NT2/D1 (cell line): ENCODE data around the gene H2BK1.

Experiments
- DNase-seq: peaks from one replicate; pipeline ENCODE4 v3.0.0-alpha.2; 2011; ENCODE audit warnings: low read depth, low spot score
- H3K27me3 ChIP-seq: 2 replicates; pipeline ENCODE4 v1.6.0; 2011; ENCODE audit warnings: mild to moderate bottlenecking; ENCODE audit not compliant: insufficient read length, insufficient read depth
- H3K36me3 ChIP-seq: 2 replicates; pipeline ENCODE4 v1.6.1; 2011; ENCODE audit warnings: mild to moderate bottlenecking, low read length, mixed read lengths; ENCODE audit not compliant: insufficient read depth, insufficient read length
- H3K4me1 ChIP-seq: 2 replicates; pipeline ENCODE4 v1.5.1; 2011; ENCODE audit not compliant: insufficient read depth, insufficient read length
- H3K4me3 ChIP-seq: 2 replicates; pipeline ENCODE4 v1.5.1; 2011; ENCODE audit warnings: low read depth; ENCODE audit not compliant: insufficient read length
- H3K9ac ChIP-seq: 2 replicates; pipeline ENCODE4 v1.6.0; 2011; ENCODE audit warnings: low read depth; ENCODE audit not compliant: insufficient read length
- H3K9me3 ChIP-seq: 2 replicates; pipeline ENCODE4 v1.5.1; 2011; ENCODE audit warnings: mild to moderate bottlenecking, low read length; ENCODE audit not compliant: insufficient read depth
- SUZ12 ChIP-seq: IDR thresholded peaks from 2 replicates; pipeline ENCODE4 v1.6.1; 2011; ENCODE audit not compliant: insufficient read length, insufficient read depth; ENCODE audit errors: extremely low read depth
- YY1 ChIP-seq: IDR thresholded peaks from 2 replicates; pipeline ENCODE4 v1.6.1; 2011; ENCODE audit not compliant: insufficient read length, insufficient read depth
- ZNF274 ChIP-seq: IDR thresholded peaks from 2 replicates; pipeline ENCODE4 v1.6.1; 2011; ENCODE audit warnings: mild to moderate bottlenecking, low read depth, low read length

H2BK1 gene

GRCh38 chr7:151212626-151213025 lies 2.3 kb upstream of the H2BK1 start:
- no peaks in the 10 kb centered on the region for H3K9me3 ChIP-seq
- H3K36me3 ChIP-seq: peaks cover 63% of the 10 kb centered on the region
- DNase-seq: no peak
- H3K9ac ChIP-seq: no peak overlapping the region
- TF ChIP-seq ZNF274: no peak
- TF ChIP-seq SUZ12: no peak
- no peak for TF ChIP-seq YY1
- H3K4me3 ChIP-seq: no peak overlapping the region
- H3K4me1 ChIP-seq: no peaks in the 10 kb centered on the region
- H3K27me3 ChIP-seq: no peaks in the 10 kb centered on the region

DNA sequence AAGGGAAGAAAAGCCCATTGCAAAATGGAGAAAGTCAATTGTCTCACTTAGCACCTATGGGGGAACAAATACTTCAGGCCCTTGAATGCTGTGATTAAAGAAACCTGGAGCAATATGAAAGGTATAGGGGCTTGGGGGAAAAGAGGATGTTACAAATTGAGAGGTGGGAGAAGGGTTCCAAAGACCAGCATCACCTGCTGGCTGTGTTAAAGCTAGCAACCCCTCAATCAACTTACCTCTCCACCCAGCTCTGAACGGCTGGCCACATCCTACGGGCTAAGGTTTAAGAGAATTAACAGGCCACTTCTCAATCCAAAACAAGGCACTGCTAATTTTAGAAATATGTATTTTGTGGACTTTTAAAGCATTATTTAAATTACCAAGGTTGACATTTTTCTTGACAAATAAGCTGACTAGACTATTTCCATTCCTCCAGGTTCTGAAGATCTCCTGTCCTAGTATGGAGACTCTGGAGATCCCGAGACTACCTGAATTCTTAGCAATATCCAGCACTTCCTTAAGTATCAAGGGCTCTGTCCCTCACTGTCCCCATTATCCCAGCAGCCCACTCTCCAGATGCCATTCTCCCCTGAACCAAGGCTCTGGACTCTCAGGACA lies 976 bp upstream of the H2BK1 start:
- no peaks in the 10 kb centered on the region for H3K9me3 ChIP-seq
- DNase-seq: no peak
- H3K36me3 ChIP-seq: peaks cover 50% of the 10 kb centered on the region
- H3K27me3 ChIP-seq: no peaks in the 10 kb centered on the region
- TF ChIP-seq YY1 (no peak), SUZ12 (no peak), ZNF274 (no peak)
- no peak overlapping the region for H3K4me3 ChIP-seq
- no peaks in the 10 kb centered on the region for H3K4me1 ChIP-seq
- H3K9ac ChIP-seq: no peak overlapping the region

DNA sequence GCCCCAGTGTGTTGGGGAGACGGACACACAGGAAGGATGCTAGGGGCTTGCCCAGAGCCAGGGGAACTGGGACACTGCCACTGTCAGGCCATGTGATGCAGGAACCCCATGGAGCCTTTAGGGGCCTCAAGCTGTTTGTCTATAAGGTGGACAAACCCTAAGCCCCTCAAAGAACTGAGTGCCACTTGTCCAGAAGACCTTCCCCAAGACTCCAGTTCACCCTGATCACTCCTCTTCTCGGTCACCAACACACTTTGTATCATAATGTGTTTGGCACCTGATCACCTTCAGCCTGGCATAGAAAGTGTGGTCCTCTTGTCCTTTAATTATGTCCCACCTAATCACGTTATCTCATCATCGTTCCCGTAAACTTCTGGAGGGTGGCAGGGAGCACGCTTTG lies 700 bp downstream of the H2BK1 start:
- no peak overlapping the region for H3K4me3 ChIP-seq
- H3K36me3 ChIP-seq: peaks cover 33% of the 10 kb centered on the region
- H3K4me1 ChIP-seq: no peaks in the 10 kb centered on the region
- no peak overlapping the region for H3K9ac ChIP-seq
- DNase-seq: no peak
- H3K27me3 ChIP-seq: no peaks in the 10 kb centered on the region
- TF ChIP-seq ZNF274 (no peak), YY1 (no peak), SUZ12 (no peak)
- no peaks in the 10 kb centered on the region for H3K9me3 ChIP-seq

- Histone ChIP-seq H3K9me3 (no peaks in the 10 kb centered on the region), H3K9ac (no peak overlapping the region), H3K4me1 (no peaks in the 10 kb centered on the region), H3K36me3 (peaks cover 21% of the 10 kb centered on the region), H3K27me3 (no peaks in the 10 kb centered on the region), H3K4me3 (no peak overlapping the region)
- no peak for DNase-seq
- TF ChIP-seq SUZ12: no peak
- no peak for TF ChIP-seq YY1
- no peak for TF ChIP-seq ZNF274
Observed at GRCh38 chr7:151208253-151208862, 1.9 kb downstream of the H2BK1 start.

- H3K9ac ChIP-seq: no peak overlapping the region
- no peaks in the 10 kb centered on the region for H3K27me3 ChIP-seq
Observed at GRCh38 chr7:151207804-151208203, 2.5 kb downstream of the H2BK1 start.

DNA sequence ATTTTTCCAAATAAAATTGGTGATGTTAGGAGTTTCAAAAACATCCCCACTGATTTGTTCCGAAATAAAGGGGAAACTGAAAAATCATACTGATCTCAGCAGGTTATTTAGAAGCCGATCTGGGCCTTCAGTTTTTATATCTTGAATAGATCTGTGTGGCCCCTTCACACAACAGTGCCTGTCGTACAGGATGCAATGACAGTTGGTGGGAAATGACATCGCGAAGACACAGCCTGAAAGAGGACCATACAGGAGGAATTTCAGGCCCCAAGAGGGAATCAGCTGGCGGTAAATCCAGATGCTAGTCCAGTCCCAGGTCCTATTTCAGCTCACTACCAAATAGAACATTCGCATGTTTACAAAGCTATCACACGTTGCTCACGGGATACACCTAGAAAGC lies 3.0 kb downstream of the H2BK1 start:
- TF ChIP-seq ZNF274 (no peak), YY1 (no peak), SUZ12 (no peak)
- DNase-seq: no peak
- Histone ChIP-seq H3K9me3 (no peaks in the 10 kb centered on the region), H3K36me3 (peaks cover 11% of the 10 kb centered on the region), H3K27me3 (no peaks in the 10 kb centered on the region), H3K4me3 (no peak overlapping the region), H3K9ac (no peak overlapping the region), H3K4me1 (no peaks in the 10 kb centered on the region)

More at GRCh38 chr7:151207804-151208203, 2.5 kb downstream of the H2BK1 start:
- Histone ChIP-seq H3K9me3 (no peaks in the 10 kb centered on the region), H3K4me1 (no peaks in the 10 kb centered on the region), H3K4me3 (no peak overlapping the region), H3K36me3 (peaks cover 16% of the 10 kb centered on the region)
- no peak for DNase-seq
- TF ChIP-seq YY1 (no peak), ZNF274 (no peak), SUZ12 (no peak)

- H3K4me3 ChIP-seq: no peak overlapping the region
- DNase-seq: no peak
- H3K27me3 ChIP-seq: no peaks in the 10 kb centered on the region
- TF ChIP-seq YY1: no peak
- no peak for TF ChIP-seq ZNF274
- no peak for TF ChIP-seq SUZ12
- H3K9me3 ChIP-seq: no peaks in the 10 kb centered on the region
- peaks cover 7% of the 10 kb centered on the region for H3K36me3 ChIP-seq
- no peak overlapping the region for H3K9ac ChIP-seq
- no peaks in the 10 kb centered on the region for H3K4me1 ChIP-seq
Observed at GRCh38 chr7:151206914-151207313, 3.4 kb downstream of the H2BK1 start.
